HG02571 (cell line): ENCODE measurements around the gene LHX1.

Experiments used
- ATAC-seq: cut with Tn5 transposase; IDR thresholded peaks from one replicate; pipeline ENCODE4 v1.9.1; 2021; ENCODE audit warnings: mild to moderate bottlenecking, moderate library complexity; ENCODE audit not compliant: unreplicated experiment

LHX1 gene

DNA sequence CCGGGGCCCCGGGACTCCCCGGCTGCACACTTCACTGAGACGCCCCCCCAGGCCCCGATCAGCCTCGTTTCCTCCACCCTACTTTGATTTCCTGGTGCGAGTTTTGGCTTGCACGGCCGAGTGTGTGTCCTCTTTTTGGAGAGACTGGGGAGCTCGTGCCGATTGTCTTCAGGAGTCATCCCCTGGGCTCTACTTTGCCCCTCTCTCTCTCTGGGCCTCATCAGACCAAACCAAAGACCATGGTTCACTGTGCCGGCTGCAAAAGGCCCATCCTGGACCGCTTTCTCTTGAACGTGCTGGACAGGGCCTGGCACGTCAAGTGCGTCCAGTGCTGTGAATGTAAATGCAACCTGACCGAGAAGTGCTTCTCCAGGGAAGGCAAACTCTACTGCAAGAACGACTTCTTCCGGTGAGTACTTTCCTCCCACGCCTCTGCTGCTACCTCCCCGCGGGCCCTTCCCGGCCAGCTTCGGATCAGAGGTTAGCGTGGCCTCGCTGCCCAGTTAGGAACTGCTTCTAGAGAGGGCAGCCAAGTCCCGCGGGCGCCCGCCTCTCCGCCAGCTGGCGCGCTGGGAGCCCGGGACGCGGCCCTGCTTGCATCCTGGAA, 787 bp downstream of the LHX1 start:
- no peak for ATAC-seq

DNA sequence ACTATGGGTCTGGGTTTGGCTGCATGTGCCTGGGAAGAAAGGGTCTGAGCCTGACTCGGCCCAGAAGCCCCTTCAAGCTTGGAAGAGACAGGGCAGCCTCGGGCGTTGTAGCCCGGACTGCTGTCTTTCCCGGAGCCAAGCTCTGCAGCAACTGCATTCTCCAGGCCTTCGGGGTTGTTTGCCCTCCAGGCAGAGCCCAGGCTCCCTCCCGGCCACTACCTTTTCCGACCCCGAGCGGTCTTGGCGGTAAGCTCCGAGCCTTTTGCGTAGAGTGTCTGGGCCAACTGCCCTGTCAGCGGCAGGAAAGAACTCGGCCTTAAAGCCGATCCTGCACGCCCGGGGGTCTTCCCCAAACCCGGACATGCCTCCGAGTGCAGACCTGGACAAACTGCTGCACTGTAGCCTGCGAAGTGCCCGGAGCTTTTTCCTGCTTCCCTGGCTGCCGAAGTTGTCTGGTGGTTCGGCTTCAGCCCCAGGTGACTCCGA, 1.3 kb downstream of the LHX1 start:
- no peak for ATAC-seq

DNA sequence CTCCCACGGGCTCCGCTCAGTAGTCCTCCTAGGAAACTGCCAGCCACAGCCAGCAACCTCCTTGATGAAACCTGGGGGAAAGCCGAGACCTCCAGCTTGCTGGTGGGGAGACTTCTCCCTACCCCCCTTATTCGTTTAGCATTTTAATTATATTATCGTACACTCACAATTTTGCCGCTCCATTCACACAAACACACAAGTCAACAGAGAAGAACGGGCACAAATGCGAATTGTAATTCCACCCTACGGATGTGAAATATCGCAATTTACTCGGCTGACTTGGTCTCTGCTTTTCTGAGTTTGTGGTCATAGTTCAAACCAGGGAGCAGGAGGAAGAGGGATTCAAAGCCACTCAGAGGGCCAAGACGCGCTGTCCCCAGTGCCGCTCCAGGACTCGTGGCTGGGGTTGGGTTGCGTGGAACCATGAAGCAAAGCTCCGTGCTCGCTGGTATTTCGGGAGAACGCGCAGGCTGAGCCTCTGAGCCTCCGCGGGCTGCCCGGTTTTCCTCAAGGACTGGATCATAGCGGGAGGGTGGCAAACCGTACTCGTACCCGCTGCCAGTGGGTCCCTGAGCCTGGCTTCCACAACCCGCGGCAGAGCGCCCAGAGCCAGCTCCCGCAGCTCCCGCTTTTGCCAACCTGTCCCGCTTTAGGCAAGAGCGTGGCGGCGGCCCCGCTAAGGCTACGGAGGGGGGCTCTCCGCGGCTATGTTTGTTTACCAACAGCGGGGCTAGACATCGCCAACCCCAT, 2.0 kb downstream of the LHX1 start:
- ATAC-seq = no peak

DNA sequence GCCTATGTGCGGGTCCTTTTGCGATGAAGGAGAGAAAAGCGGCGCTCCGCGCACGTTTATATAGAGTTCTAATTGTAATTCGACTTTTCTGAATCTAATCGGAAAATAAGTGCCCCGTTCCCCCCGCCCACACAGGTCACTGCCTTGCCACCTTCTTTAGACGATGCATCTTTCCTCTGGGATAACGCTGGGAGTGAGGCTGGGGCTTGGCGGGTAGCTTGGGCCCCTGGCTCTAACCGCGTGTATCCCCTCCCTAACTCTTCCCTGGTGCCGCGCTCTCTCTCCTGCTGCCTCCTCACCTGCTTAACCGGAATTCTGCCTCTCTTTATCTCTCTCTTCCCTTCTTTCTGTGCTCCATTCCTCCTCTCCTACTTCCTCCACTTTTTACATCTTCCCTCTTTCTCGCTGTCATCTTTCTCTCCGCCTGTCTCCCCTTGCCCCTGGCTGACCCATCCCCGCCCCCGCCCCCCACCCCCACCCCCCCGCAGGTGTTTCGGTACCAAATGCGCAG, 2.6 kb downstream of the LHX1 start:
- ATAC-seq = no peak

DNA sequence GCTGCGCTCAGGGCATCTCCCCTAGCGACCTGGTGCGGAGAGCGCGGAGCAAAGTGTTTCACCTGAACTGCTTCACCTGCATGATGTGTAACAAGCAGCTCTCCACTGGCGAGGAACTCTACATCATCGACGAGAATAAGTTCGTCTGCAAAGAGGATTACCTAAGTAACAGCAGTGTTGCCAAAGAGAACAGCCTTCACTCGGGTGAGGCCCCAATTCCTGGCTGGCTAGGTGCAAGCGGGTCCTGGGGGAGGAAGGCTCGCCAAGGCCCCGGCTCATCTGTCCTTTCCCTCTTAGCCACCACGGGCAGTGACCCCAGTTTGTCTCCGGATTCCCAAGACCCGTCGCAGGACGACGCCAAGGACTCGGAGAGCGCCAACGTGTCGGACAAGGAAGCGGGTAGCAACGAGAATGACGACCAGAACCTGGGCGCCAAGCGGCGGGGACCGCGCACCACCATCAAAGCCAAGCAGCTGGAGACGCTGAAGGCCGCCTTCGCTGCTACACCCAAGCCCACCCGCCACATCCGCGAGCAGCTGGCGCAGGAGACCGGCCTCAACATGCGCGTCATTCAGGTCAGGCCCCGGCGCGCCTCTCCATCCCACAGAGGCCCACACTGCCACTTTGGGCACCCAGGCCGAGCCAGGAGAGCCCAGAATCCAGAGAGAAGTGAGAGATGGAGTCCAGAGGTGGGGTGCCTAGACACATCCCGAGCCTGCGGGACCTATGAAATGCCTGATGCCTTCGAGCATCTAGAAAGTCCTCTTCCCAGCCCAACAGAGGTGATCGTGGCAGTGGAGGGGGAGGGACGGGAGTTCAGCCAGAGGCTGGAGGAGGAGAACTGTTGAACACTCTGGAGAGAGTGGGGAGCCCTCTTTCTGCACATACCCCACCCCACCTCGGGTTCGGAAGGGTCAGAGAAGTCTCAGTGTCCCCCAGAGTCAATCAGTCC, 3.3 kb downstream of the LHX1 start:
- ATAC-seq = no peak

GRCh38 chr17:36941265-36942010, 4.2 kb downstream of the LHX1 start:
- ATAC-seq = no peak

DNA sequence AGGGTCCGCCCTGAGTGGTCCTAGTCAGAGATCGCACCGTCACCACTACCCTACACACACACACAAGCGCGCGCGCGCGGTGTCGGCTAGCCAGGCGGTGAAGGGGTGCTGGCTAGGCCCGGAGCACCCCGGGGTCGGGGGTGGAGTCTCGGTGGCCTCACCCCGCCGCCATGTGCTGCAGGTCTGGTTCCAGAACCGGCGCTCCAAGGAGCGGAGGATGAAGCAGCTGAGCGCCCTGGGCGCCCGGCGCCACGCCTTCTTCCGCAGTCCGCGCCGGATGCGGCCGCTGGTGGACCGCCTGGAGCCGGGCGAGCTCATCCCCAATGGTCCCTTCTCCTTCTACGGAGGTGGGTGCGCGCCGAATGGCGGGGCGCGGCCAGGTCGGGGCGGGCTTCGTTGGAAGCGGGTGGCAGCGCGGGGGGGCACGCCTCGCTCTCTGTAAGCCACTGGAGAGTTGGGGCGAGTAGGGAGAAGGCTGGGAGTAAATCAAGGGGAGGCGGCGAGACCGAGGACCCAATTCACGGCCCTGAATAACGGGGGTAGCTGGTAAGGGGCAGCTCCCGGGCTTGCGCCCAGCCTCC, 4.8 kb downstream of the LHX1 start:
- no peak for ATAC-seq

DNA sequence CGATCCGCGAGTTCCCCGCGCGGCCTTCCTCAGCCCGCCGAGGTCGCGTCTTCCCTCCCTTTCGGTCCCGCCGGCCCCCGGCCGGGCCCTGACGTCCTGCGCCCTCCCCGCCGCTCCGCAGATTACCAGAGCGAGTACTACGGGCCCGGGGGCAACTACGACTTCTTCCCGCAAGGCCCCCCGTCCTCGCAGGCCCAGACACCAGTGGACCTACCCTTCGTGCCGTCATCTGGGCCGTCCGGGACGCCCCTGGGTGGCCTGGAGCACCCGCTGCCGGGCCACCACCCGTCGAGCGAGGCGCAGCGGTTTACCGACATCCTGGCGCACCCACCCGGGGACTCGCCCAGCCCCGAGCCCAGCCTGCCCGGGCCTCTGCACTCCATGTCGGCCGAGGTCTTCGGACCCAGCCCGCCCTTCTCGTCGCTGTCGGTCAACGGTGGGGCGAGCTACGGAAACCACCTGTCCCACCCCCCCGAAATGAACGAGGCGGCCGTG, 5.4 kb downstream of the LHX1 start:
- no peak for ATAC-seq

DNA sequence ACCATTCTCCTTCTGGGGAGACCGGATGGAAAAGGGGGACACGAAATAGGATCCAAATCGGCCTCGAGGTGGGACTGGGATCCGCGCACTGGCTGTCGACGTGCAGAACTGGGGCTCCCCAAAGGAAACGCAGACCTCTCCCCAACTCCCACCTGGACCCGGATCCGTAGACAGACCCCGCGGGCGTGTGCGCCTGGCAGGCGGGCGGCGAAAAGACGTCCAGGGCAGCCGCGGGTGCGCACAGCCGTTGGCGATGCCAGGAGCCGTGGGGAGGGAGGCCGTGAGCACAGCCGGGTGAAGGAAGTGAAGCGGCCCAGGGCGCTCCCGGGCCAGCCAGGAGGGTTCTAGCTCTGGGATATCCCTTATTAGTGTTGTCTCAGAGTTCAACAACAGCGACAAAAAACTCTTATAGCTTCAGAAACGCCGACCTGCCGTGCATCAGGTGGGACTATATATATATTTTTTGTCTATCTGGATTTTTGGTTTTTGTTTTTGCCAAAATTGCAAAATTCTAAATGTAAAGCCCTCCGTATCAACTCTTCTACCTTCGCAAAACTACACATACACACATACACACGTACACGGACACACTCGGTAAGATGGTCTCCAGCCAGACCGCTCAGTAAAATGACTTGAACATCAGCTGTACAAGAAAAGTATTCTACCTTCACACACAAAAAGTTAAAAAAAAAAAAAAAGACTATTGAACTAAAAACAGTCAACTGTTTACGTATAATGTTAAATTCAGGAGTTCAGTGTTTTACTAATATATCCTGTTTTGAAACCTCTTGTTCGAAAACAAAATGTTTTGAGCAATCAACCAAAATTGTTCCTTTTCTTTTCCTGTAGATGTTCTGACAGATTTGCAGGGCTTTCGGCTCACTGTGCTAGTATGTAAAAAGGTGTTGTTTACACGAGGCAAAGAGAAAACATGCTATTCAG, 6.2 kb downstream of the LHX1 start:
- no peak for ATAC-seq

GRCh38 chr17:36944553-36944952, 7.3 kb downstream of the LHX1 start:
- no peak for ATAC-seq

DNA sequence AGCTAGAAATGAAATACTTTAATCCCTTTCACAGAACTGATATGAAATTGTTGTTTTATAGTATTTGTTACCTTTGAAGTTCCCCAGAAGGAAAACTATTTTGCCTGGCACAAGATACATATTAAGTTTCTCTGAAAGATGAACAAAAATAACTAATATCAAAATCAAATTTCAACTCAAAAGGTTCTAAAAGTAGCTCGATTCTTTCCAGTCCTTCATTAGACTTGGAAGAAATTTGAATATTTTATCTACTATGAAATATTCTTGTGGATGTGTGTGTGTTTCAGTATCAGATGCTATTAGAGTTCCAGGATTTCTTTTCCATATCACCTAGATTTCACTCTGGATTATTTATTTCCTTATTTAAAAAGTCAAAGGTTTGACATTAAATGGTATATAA, 7.9 kb downstream of the LHX1 start:
- ATAC-seq = no peak

DNA sequence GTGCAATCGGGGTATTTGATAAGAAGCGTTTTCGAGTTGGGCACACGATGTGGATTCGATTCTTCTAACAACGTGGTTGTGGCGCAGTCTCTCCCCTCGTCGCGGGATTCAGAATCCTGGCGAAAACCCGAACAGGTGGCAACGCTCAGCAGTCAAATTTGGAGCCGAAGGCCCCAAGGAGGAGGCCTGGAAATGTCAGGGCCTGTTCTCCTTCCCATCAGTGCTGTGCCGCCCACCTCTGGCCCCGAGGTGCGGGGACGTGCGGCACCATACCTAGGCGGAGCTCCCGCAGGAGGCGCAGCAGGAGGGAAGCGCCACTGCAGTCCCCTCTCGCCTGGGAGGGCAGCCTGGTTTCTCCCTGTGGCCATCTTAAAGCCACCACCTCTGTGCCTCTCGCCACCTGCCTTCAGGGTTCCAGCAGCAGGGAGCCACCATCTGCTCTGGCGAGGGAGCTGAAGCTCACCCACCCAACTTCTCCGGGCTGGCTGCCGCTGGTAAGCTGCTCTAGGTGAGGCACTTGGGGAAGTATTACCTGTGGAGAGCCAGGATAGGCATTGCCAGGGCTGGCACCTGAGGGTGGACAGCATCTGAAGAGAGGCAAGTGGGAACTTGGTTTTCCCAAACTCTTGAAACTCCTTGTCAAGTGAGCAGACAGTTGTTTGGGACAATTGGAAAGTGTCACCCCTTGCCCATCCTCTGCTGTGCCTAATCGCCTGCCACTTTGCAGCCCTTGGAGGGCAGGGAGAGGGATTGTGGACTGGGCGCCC, 8.9 kb downstream of the LHX1 start:
- ATAC-seq = no peak

DNA sequence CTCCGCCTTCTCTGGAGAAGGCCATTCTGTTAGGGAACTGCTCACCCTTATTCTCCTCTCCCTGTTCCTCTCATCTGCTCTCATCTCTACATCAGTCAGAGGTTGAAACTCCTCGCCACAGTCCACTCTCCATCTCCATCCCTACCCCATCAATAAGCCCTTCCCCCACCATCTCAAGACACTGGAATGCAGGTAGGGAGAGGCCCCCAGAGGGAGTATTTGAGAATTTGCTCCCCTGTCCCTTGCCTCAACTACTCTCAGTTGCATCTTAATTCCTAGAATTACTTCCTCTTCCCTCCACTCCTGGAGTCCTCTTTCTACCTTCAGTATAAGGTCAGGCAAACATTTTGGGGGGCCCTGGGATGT, 9.4 kb downstream of the LHX1 start:
- ATAC-seq = no peak

DNA sequence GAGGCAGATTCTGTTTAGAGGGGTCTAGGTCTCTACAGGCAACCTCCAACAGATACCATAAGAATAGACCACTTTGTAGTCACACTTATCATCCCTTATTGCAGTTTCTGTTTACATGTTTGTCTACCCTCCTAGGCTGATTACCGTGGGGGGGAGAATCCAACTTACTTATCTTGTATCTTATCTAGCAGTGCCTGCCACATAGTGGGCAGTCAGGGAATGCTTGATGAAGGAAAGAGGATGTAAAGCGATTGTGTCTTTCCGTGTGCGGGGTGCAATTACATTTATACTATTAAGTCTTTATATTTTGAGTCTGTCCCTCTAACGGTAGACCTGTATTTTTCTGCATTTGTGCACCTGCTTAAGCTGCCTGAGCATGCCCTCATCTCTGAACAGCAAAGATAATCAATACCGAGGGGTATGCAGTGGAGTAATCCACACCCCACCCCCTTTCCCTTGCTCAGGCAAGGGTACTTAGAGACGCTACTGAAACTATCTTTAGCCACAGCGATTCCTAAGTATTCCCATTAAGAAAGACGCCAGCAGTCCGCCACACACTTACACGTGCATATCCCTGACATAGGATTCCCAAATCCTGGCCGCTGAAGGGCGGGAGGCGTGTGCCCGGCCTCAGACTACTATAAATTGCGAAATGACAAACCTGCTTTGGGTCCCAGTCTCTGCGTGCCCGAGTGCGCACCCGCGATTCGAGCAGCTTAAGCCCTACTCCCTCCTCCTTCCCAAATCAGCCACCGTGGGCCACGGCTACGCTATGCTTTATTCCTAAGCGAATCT, 10.8 kb downstream of the LHX1 start:
- peak; percentile 5 for ATAC-seq

DNA sequence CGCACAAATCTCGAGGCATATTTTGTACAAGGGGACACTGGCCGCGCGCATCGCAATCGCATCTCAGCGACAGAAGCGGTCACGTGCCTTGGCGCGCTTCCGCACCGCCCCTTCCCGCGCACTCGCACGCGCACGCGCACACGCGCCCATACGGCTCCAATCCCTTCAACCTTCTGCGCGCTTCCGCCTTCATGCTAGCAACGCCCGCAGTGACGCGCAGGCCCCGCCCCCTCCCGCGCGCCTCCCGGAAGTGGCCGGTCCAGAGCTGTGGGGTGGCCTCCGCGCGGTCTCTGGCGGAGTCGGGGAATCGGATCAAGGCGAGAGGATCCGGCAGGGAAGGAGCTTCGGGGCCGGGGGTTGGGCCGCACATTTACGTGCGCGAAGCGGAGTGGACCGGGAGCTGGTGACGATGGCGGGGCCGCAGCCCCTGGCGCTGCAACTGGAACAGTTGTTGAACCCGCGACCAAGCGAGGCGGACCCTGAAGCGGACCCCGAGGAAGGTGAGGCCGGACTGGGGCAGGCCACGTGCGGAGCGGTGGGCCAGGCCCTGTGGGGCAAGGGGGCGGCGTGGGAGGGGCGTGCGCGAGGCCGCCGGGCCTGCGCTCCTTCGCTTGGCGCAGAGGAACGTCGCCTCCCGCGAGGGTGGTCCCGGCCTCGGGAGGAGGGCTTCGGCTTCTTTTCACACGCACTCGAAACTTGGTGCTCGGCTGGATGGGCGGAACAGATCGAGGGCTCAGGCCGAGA, 11.6 kb downstream of the LHX1 start, which contains the start of gene AATF:
AATF (plus strand) TSS at position 238 of the 744 bp plus-strand sequence; CDS start at position 410, 172 bp downstream.
- peak; percentile 84 for ATAC-seq

DNA sequence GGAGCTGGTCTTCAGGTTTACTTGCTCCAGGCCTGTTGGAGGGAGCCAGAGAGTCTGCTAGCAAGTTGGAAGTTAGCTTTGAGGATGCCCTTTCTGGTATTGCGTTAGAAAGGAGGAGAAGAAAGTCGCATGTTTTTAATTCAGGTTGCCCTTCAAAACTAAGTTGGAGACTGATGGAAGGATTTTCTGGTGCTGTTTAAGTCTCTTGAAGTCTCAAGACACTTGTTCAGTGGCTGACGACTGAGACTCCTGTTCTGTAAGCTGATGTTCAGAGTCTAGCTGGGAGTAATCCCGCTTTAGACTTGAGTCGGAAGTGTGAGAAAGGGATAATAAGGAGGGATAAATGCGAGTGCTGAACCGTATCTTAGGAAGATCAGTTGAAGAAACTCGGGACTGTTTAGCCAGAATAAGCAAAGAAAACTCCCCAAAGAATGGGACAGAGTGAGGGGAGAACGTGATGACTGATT, 12.2 kb downstream of the LHX1 start:
- peak; percentile 25 for ATAC-seq
